HepG2 (cell line): ENCODE results near the gene PLVAP. TPM values are rescaled to one million over a fixed set of nuclear protein-coding genes. Genes with fewer than 3 reads are reported as not detected.

Source experiments
- ATAC-seq: fragments of 200-7000 bp; cut with Tn5 transposase; 3 replicates; pipeline ENCODE4 v1.9.1; 2020; ENCODE audit warnings: mild to moderate bottlenecking, moderate library complexity
- BruUV-seq: library from RNA; stranded (reverse); fragments of 400-500 nt; replicated peaks from 2 replicates; lab custom pipeline; 2021; lab: Mats Ljungman, UMichigan
- CTCF ChIA-PET: fragments of 300-600 bp; formaldehyde crosslinking; extraction: SDS; loops from one replicate; lab custom pipeline; 2021; ENCODE audit warnings: low total read pairs, inconsistent platforms, low intra/inter-chr PET ratio; lab: Yijun Ruan, JAX
- POLR2A ChIA-PET: fragments of 350-600 bp; sonication (Branson Sonifier 250); formaldehyde crosslinking; loops from one replicate; lab custom pipeline; 2020; ENCODE audit warnings: antibody characterized with exemption, inconsistent platforms; lab: Yijun Ruan, JAX
- DNase-seq: peaks from one replicate; pipeline ENCODE4 v3.0.0-alpha.2; 2015; ENCODE audit warnings: low spot score
- FAIRE-seq: peaks from 3 replicates; lab custom pipeline; 2011; peaks lifted over from hg19 to GRCh38; lab: Jason Lieb, UNC
- H2AFZ ChIP-seq: one replicate; pipeline ENCODE4 v1.6.1; 2011; ENCODE audit warnings: low read length, inconsistent platforms
- H3K27ac ChIP-seq: fragments of 300-600 bp; 3 replicates; pipeline ENCODE4 v1.8.0; 2011; ENCODE audit warnings: mixed run types, mild to moderate bottlenecking, mixed read lengths, low read length, inconsistent platforms; ENCODE audit not compliant: insufficient read depth; ENCODE audit errors: extremely low read length
- H3K27me3 ChIP-seq, 2 experiments: fragments of 200-600 bp in 1 of 2; 2 replicates in 1 of 2; 3 replicates in 1 of 2; pipeline versions ENCODE4 v1.6.0 to v1.8.0; 2011; ENCODE audit warnings: low read length in 2 of 2, mild to moderate bottlenecking in 2 of 2, moderate library complexity in 2 of 2, inconsistent platforms in 1 of 2; ENCODE audit not compliant: insufficient read depth in 2 of 2, control insufficient read depth in 1 of 2
- H3K36me3 ChIP-seq, 2 experiments: fragments of 200-600 bp in 1 of 2; replicated peaks in 1 of 2; 2 replicates in 1 of 2; 3 replicates in 1 of 2; pipeline versions ENCODE4 v1.5.1 to v1.8.0; 2011; ENCODE audit warnings: low read length in 2 of 2, inconsistent platforms in 1 of 2; ENCODE audit not compliant: insufficient read depth in 2 of 2, control insufficient read depth in 1 of 2
- H3K4me1 ChIP-seq: 2 replicates; pipeline ENCODE4 v1.5.1; 2012; ENCODE audit warnings: low read length, inconsistent platforms; ENCODE audit not compliant: insufficient read depth
- H3K4me2 ChIP-seq: 2 replicates; pipeline ENCODE4 v1.6.0; 2011; ENCODE audit warnings: low read depth, low read length, inconsistent platforms
- H3K4me3 ChIP-seq, 3 experiments: fragments of 200-600 bp in 1 of 3; sonication (generic), shearing (Covaris generic) in 1 of 3; replicated peaks in 1 of 3; 2 replicates each; pipeline ENCODE4 v1.5.1; 2011 to 2016; ENCODE audit warnings: low read length in 3 of 3, inconsistent platforms in 2 of 3, low read depth in 2 of 3, mild to moderate bottlenecking in 2 of 3, control low read depth in 1 of 3, mixed read lengths in 1 of 3; ENCODE audit not compliant: insufficient read depth in 1 of 3
- H3K79me2 ChIP-seq: one replicate; pipeline ENCODE4 v1.6.1; 2011; ENCODE audit warnings: low read length, inconsistent platforms; ENCODE audit not compliant: insufficient read depth
- H3K9ac ChIP-seq: 2 replicates; pipeline ENCODE4 v1.6.0; 2011; ENCODE audit warnings: mild to moderate bottlenecking, low read depth, low read length, inconsistent platforms; ENCODE audit not compliant: insufficient read depth
- H3K9me3 ChIP-seq: 2 replicates; pipeline ENCODE4 v1.5.1; 2012; ENCODE audit warnings: mild to moderate bottlenecking, low read length
- H4K20me1 ChIP-seq: 2 replicates; pipeline ENCODE4 v1.6.0; 2011; ENCODE audit warnings: inconsistent platforms, mild to moderate bottlenecking, low read length, moderate library complexity; ENCODE audit not compliant: insufficient read depth
- ELF3 ChIP-seq: IDR thresholded peaks from 2 replicates; pipeline ENCODE4 v1.6.1; 2016; ENCODE audit warnings: missing genetic modification reagents, missing compliant biosample characterization
- GABPA ChIP-seq, 2 experiments: IDR thresholded peaks; 2 replicates each; pipeline ENCODE4 v1.6.1; 2011 to 2016; ENCODE audit warnings: low read depth in 2 of 2, low read length in 1 of 2, missing biosample characterization in 1 of 2, missing genetic modification characterization in 1 of 2
- NR2C2 ChIP-seq: sonication (generic); formaldehyde crosslinking; IDR thresholded peaks from 2 replicates; pipeline ENCODE4 v1.4.0; 2020; ENCODE audit warnings: missing genetic modification reagents, mild to moderate bottlenecking, moderate library complexity, borderline replicate concordance
- RARA ChIP-seq: IDR thresholded peaks from 2 replicates; pipeline ENCODE4 v1.6.1; 2016; ENCODE audit warnings: missing genetic modification reagents, missing compliant biosample characterization
- SIX4 ChIP-seq: sonication (generic); formaldehyde crosslinking; IDR thresholded peaks from 2 replicates; pipeline ENCODE4 v1.4.0; 2020; ENCODE audit warnings: missing genetic modification reagents
- ZBTB7A ChIP-seq: sonication (generic); formaldehyde crosslinking; IDR thresholded peaks from 2 replicates; pipeline ENCODE4 v1.8.0; 2022; ENCODE audit warnings: mild to moderate bottlenecking, missing genetic modification reagents
- ZNF232 ChIP-seq: sonication (generic); formaldehyde crosslinking; IDR thresholded peaks from 2 replicates; pipeline ENCODE4 v1.4.0; 2020; ENCODE audit warnings: missing genetic modification reagents, borderline replicate concordance
- ZNF605 ChIP-seq: sonication (generic); formaldehyde crosslinking; IDR thresholded peaks from 2 replicates; pipeline ENCODE4 v1.8.0; 2022; ENCODE audit warnings: mild to moderate bottlenecking, missing genetic modification reagents
- ZNF883 ChIP-seq: sonication (generic); formaldehyde crosslinking; IDR thresholded peaks from 2 replicates; pipeline ENCODE4 v1.5.1; 2020; ENCODE audit warnings: mild to moderate bottlenecking, missing genetic modification reagents; ENCODE audit errors: not compliant biosample characterization
- WGBS: methylation state at CpG from one replicate; pipeline ENCODE4 v1.1.6; 2017; ENCODE audit warnings: low lambda C conversion rate; 5-methylcytosine and 5-hydroxymethylcytosine counted together
- in situ Hi-C: cut with HindIII; loops from 2 replicates; pipeline ENCODE4 v1.10.0; 2017; ENCODE audit warnings: low pct_unique_long_range_greater_than_20kb; ENCODE audit not compliant: extremely low pct_ligation_motif_present
- intact Hi-C: fragments of 100-400 bp; cut with micrococcal nuclease; formaldehyde crosslinking; loops from one replicate; pipeline ENCODE4 v1.10.0; 2022; ENCODE audit not compliant: unreplicated experiment
- polyA plus RNA-seq, 8 experiments: library from polyadenylated mRNA; depleted of rRNA in 3 of 8; stranded (reverse) in 7 of 8; unstranded in 1 of 8; fragments of >200 nt; fragmentation: Illumina TruSeq in 4 of 8; extraction: Trizol in 4 of 8; gene quantifications; 2 replicates each; pipeline versions ENCODE4 v1.2.1 to v1.2.3, GENCODE V29; 2011 to 2016; ENCODE audit warnings: low read depth in 4 of 8, missing spikeins in 1 of 8, mixed read lengths in 1 of 8; ENCODE audit not compliant: insufficient read depth in 1 of 8
- total RNA-seq, 5 experiments: library from RNA; depleted of rRNA; stranded (reverse); fragments of >200 nt; fragmentation: Illumina TruSeq; extraction: Trizol; gene quantifications; 2 replicates each; pipeline ENCODE4 v1.2.3, GENCODE V29; 2016; ENCODE audit warnings: low read depth in 1 of 5
- TF ChIP-seq, protein P1 (sequence below), 2 experiments: sonication (generic) in 1 of 2; formaldehyde crosslinking in 1 of 2; IDR thresholded peaks; 2 replicates each; pipeline versions ENCODE4 v1.4.0 to v1.6.1; 2016 to 2020; ENCODE audit warnings: borderline replicate concordance in 1 of 2, low read depth in 1 of 2, mild to moderate bottlenecking in 1 of 2, missing genetic modification reagents in 1 of 2
- TF ChIP-seq, protein P2 (sequence below): sonication (generic); formaldehyde crosslinking; IDR thresholded peaks from 2 replicates; pipeline ENCODE4 v1.9.0; 2021; ENCODE audit warnings: missing genetic modification reagents, borderline replicate concordance

The PLVAP gene
- total and polyA plus RNA-seq, 2 of the 13 experiments (the other 11 are each of a cell fraction or from before 2014, with no cell fraction given), result 0.26 TPM; not detected in 1

DNA sequence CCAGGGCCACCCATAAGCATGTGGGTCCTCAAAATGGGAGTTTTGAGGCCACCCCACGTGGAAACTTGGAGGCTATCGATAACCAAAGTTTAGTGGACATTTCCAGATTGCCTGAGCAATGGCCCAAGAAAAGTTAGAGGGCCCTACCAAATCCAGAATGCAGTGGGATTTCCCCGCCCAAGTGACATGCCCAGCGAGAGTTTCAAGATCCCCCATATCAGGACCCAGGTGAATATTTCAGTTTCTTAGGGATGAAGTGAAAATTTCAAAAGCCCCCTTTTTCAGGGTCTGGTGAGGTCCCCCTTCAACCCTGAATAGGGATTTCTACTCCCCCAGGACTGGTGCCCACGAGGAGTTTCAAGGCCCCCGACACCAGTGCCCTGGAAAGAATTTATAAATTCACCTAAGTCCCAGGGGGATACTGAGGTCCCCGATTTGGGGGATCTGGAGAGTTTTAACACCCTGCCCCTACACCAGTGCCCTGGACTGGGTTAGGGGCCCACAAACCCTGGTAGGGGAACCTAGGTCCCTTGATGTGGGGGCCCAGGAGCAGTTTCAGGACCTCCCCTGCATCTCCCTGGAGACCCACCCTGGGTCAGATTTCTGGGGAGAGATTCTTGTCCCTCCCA is 27.6 kb upstream of the PLVAP start:
- intact Hi-C loops (loop anchor here (1.0 to 5.0 kb wide), 2 partner anchors 15 to 67 kb away; partner anchors contain the start of gene GTPBP3), in situ Hi-C loops (no loop called here)
- no TSS peak for BruUV-seq
- peaks cover 13% of the 10 kb centered on the region for H3K4me1 ChIP-seq
- peaks cover 0 to 8% of the 10 kb centered on the region in 2 experiments; a peak in 3 of 5 replicates for H3K36me3 ChIP-seq
- no peak for ATAC-seq
- H2AFZ ChIP-seq, result no peak overlapping the region
- H3K27me3 ChIP-seq, result no peaks in the 10 kb centered on the region; a peak in 1 of 5 replicates
- H3K9ac ChIP-seq, result peak overlapping the region; percentile 78
- no peak for FAIRE-seq
- H3K4me3 ChIP-seq, result peak overlapping the region; percentile 62 to 82 (median 70)
- POLR2A ChIA-PET, result interaction anchor here (0.6 to 3.5 kb wide), 15 partner anchors 13 to 455 kb away, joined by 3 to 76 read pairs (median 4); partner anchors contain the start of genes DDA1, MAP1S, MVB12A and PGLS
- DNase-seq, result no peak
- H3K9me3 ChIP-seq, result no peaks in the 10 kb centered on the region
- WGBS, result 41% methylated on average over 7 of the region's 7 CpGs
- CTCF ChIA-PET, result no interaction called here
- no peak for TF ChIP-seq GABPA (IDR thresholded peaks at IDR 0.05; ENCODE audit: low read depth, low read length)
- no peak for TF ChIP-seq GABPA (CRISPR knock-in tag; IDR thresholded peaks at IDR 0.05; ENCODE audit: low read depth)
- TF ChIP-seq ZNF232, result no peak
- TF ChIP-seq ELF3 (CRISPR knock-in tag), result 0 out of 2 replicates have a peak, but pooled peaks have one; percentile 3
- peak; percentile 14; the same call in 1 of the 2 replicates for TF ChIP-seq ZNF605 (CRISPR knock-in tag)
- TF ChIP-seq, protein P1, sequence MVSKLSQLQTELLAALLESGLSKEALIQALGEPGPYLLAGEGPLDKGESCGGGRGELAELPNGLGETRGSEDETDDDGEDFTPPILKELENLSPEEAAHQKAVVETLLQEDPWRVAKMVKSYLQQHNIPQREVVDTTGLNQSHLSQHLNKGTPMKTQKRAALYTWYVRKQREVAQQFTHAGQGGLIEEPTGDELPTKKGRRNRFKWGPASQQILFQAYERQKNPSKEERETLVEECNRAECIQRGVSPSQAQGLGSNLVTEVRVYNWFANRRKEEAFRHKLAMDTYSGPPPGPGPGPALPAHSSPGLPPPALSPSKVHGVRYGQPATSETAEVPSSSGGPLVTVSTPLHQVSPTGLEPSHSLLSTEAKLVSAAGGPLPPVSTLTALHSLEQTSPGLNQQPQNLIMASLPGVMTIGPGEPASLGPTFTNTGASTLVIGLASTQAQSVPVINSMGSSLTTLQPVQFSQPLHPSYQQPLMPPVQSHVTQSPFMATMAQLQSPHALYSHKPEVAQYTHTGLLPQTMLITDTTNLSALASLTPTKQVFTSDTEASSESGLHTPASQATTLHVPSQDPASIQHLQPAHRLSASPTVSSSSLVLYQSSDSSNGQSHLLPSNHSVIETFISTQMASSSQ (IDR thresholded peaks at IDR 0.05; ENCODE audit: low read depth), result no peak
- TF ChIP-seq, protein P1 (CRISPR knock-in tag; IDR thresholded peaks at IDR 0.05; ENCODE audit: borderline replicate concordance), result no peak
- no peak for TF ChIP-seq SIX4 (CRISPR knock-in tag)
- TF ChIP-seq ZBTB7A (CRISPR knock-in tag), result no peak
- TF ChIP-seq RARA (CRISPR knock-in tag), result no peak
- no peak for TF ChIP-seq ZNF883 (CRISPR knock-in tag)
- TF ChIP-seq, protein P2, sequence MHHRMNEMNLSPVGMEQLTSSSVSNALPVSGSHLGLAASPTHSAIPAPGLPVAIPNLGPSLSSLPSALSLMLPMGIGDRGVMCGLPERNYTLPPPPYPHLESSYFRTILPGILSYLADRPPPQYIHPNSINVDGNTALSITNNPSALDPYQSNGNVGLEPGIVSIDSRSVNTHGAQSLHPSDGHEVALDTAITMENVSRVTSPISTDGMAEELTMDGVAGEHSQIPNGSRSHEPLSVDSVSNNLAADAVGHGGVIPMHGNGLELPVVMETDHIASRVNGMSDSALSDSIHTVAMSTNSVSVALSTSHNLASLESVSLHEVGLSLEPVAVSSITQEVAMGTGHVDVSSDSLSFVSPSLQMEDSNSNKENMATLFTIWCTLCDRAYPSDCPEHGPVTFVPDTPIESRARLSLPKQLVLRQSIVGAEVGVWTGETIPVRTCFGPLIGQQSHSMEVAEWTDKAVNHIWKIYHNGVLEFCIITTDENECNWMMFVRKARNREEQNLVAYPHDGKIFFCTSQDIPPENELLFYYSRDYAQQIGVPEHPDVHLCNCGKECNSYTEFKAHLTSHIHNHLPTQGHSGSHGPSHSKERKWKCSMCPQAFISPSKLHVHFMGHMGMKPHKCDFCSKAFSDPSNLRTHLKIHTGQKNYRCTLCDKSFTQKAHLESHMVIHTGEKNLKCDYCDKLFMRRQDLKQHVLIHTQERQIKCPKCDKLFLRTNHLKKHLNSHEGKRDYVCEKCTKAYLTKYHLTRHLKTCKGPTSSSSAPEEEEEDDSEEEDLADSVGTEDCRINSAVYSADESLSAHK (CRISPR knock-in tag), result peak; percentile 99
- no peak for TF ChIP-seq NR2C2 (CRISPR knock-in tag)
- H3K79me2 ChIP-seq, result peaks cover 33% of the 10 kb centered on the region
- H4K20me1 ChIP-seq, result no peaks in the 10 kb centered on the region; the same call in 1 of the 2 replicates
- H3K4me2 ChIP-seq, result peak overlapping the region; percentile 92
- peak overlapping the region; percentile 81 for H3K27ac ChIP-seq
